ENCODE results near the gene SEC31A.
"Not testable (repeated sequence)": the region's sequence is repeated elsewhere in the genome, so short reads cannot be mapped to it uniquely, and the experiment has no call there.

DNA sequence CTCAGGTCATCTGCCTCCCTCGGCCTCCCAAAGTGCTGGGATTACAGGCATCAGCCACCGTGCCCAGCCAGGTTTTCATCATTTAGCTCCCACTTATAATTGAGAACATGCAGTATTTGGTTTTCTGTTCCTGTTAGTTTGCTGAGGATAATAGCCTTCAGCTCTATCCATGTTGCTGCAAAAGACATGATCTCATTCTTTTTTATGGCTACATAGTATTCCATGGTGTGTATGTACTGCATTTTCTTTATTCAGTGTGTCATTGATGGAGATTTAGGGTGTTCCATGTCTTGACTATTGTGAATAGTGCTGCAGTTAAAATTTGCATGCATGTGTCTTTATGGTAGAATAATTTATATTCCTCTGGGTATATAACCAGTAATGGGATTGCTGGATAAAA lies 23.0 kb upstream of the SEC31A start:
- TF ChIP-seq, protein P1, sequence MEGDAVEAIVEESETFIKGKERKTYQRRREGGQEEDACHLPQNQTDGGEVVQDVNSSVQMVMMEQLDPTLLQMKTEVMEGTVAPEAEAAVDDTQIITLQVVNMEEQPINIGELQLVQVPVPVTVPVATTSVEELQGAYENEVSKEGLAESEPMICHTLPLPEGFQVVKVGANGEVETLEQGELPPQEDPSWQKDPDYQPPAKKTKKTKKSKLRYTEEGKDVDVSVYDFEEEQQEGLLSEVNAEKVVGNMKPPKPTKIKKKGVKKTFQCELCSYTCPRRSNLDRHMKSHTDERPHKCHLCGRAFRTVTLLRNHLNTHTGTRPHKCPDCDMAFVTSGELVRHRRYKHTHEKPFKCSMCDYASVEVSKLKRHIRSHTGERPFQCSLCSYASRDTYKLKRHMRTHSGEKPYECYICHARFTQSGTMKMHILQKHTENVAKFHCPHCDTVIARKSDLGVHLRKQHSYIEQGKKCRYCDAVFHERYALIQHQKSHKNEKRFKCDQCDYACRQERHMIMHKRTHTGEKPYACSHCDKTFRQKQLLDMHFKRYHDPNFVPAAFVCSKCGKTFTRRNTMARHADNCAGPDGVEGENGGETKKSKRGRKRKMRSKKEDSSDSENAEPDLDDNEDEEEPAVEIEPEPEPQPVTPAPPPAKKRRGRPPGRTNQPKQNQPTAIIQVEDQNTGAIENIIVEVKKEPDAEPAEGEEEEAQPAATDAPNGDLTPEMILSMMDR (IDR thresholded peaks at IDR 0.05; ENCODE audit: poor library complexity): not testable (repeated sequence)
- TF ChIP-seq EZH2phosphoT487 (IDR thresholded peaks at IDR 0.05; ENCODE audit: low read depth, severe bottlenecking, unreplicated experiment): not testable (repeated sequence)
